ENCODE data around the gene HNF1B.

The HNF1B gene

DNA sequence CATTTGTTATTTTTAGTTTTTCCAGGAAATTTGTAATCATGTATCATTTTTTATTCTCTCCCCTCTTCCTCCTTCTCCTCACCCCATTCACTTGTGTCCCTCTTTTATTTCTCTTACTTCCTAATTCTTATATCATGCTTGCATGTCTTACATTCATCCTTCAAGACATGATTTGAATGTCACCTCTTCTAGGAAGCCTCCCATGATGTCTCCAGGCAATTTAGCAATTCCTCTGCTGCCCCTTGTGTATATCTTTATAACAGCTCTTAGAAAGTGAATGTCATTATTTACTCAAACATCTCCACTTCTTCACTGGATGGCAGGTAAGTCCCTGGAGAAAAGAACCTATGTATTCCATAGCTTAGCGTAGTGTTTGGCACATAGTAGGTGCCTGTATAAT lies 7.8 kb downstream of the HNF1B start:
- TF ChIP-seq, protein P1, sequence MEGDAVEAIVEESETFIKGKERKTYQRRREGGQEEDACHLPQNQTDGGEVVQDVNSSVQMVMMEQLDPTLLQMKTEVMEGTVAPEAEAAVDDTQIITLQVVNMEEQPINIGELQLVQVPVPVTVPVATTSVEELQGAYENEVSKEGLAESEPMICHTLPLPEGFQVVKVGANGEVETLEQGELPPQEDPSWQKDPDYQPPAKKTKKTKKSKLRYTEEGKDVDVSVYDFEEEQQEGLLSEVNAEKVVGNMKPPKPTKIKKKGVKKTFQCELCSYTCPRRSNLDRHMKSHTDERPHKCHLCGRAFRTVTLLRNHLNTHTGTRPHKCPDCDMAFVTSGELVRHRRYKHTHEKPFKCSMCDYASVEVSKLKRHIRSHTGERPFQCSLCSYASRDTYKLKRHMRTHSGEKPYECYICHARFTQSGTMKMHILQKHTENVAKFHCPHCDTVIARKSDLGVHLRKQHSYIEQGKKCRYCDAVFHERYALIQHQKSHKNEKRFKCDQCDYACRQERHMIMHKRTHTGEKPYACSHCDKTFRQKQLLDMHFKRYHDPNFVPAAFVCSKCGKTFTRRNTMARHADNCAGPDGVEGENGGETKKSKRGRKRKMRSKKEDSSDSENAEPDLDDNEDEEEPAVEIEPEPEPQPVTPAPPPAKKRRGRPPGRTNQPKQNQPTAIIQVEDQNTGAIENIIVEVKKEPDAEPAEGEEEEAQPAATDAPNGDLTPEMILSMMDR (IDR thresholded peaks at IDR 0.05; ENCODE audit: low read depth, low read length): no peak
- no peak for DNase-seq
- Histone ChIP-seq H3K27ac (no peak overlapping the region), H3K4me3 (ENCODE audit: low read depth, low read length) (no peak overlapping the region), H3K36me3 (no peaks in the 10 kb centered on the region), H3K27me3 (ENCODE audit: insufficient read depth, low read depth, severe bottlenecking) (no peaks in the 10 kb centered on the region), H3K9me3 (ENCODE audit: severe bottlenecking) (no peaks in the 10 kb centered on the region)

DNA sequence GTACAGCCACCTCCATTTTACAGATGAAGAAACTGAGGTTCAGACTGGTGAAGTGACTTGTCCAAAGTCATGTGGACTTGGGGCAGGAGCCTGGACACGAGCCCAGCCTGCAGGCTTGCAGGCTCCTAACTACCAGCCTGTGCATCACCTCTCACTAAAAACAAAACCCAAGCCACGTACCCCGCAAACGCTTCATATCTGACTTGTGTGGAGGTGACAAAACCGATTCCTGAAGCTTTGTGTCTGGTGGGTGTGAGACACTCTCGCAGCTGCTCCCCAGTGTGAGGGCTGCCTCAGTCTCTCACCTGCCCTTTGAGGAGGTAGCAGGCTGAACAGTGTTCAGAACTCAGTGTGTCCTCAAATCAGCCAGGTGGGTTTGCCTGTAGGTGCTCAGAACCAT lies 8.4 kb downstream of the HNF1B start:
- H3K9me3 ChIP-seq (ENCODE audit: severe bottlenecking): no peaks in the 10 kb centered on the region
- no peak overlapping the region for H3K27ac ChIP-seq
- DNase-seq: no peak
- no peaks in the 10 kb centered on the region for H3K27me3 ChIP-seq (ENCODE audit: insufficient read depth, low read depth, severe bottlenecking)
- H3K36me3 ChIP-seq: no peaks in the 10 kb centered on the region
- no peak overlapping the region for H3K4me3 ChIP-seq (ENCODE audit: low read depth, low read length)
- TF ChIP-seq, protein P1 (IDR thresholded peaks at IDR 0.05; ENCODE audit: low read depth, low read length): no peak

DNA sequence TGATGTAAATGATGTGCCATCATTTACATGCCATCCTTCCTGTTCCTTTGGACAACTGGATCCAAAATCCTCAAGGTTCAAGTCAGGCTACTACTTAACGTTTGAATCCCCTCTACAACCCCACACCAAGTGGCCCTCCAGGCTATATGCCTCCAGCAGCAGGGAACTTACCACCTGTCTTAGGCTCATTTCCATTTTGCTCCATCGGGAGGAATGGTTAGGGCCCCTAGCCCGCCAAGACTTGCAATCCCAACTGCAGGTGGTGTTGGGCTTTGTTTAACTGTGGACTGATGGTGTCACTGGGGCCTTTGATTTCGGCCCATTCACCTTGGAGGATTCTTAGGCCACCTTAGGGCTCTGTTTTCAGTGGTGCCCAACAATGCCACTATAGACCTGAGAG lies 9.7 kb downstream of the HNF1B start:
- no peaks in the 10 kb centered on the region for H3K27me3 ChIP-seq (ENCODE audit: insufficient read depth, low read depth, severe bottlenecking)
- H3K9me3 ChIP-seq (ENCODE audit: severe bottlenecking): no peaks in the 10 kb centered on the region
- TF ChIP-seq, protein P1 (IDR thresholded peaks at IDR 0.05; ENCODE audit: low read depth, low read length): no peak
- H3K4me3 ChIP-seq (ENCODE audit: low read depth, low read length): no peak overlapping the region
- no peaks in the 10 kb centered on the region for H3K36me3 ChIP-seq
- no peak for DNase-seq
- H3K27ac ChIP-seq: no peak overlapping the region

DNA sequence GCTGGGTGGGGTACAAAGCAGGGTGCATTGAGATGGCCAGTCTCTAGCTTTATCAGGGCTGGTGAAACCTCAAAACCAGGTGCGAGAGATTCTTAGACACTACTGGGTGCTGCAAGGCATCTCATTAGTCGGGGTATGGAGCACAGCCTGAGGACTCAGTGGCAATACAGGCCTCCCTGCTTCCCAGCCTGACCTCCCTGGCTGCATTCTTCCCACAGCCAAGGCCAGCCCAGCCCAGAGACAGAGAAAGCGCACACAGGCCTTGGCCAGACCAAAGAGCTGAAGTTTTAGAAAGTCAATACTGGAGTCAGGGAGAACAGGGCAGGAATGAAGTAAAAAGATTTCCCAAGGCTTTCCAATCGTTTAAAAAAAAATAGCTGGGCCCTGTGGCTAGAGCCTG lies 12.5 kb downstream of the HNF1B start:
- DNase-seq: no peak
- H3K27me3 ChIP-seq (ENCODE audit: insufficient read depth, low read depth, severe bottlenecking): no peaks in the 10 kb centered on the region

DNA sequence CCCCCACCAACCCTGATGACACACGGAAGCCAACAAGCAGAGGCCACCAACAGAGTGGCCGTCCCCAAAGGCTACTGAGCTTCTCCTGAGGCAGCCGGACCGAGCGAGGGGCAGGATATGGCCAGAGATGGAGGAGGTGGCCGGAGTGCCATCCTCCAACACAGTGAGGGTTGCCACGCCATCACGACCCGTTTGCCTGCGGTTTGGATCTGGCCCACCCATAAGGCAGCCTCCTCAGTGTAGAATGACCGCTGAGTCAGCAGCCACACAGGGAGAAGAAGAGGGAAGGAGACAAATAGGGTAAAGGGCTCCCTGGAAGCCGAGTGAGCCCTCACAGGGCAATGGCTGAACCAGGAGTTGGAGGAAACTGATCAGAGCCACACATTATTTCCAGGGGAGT lies 13.8 kb downstream of the HNF1B start:
- Histone ChIP-seq H3K27me3 (ENCODE audit: insufficient read depth, low read depth, severe bottlenecking) (no peaks in the 10 kb centered on the region), H3K9me3 (ENCODE audit: severe bottlenecking) (no peaks in the 10 kb centered on the region), H3K27ac (no peak overlapping the region), H3K4me3 (ENCODE audit: low read depth, low read length) (no peak overlapping the region), H3K36me3 (no peaks in the 10 kb centered on the region)
- TF ChIP-seq, protein P1 (IDR thresholded peaks at IDR 0.05; ENCODE audit: low read depth, low read length): no peak
- DNase-seq: no peak

More for the DNA sequence above, 12.5 kb downstream of the HNF1B start:
- Histone ChIP-seq H3K4me3 (ENCODE audit: low read depth, low read length) (no peak overlapping the region), H3K27ac (no peak overlapping the region), H3K9me3 (ENCODE audit: severe bottlenecking) (no peaks in the 10 kb centered on the region), H3K36me3 (no peaks in the 10 kb centered on the region)
- TF ChIP-seq, protein P1 (IDR thresholded peaks at IDR 0.05; ENCODE audit: low read depth, low read length): no peak

DNA sequence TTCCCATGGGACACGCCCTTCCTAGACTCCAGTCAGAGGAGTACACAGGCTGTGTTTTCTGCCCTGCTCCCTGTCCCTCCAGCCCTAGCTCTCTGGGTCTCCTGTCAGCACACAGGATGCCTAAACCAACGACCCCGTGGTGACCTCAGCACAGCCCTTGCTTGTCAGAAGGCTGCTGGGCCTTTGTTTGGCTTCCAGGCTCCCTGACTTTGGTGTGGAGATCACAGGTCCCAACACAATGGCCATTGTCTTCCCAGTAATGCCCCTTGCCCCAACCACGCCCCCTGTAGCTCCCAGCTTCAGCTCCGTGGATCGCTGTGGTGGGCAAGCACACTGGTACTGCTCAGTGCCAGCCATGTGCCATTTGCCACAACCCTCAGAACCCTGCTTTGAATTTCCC lies 15.0 kb downstream of the HNF1B start:
- TF ChIP-seq, protein P1 (IDR thresholded peaks at IDR 0.05; ENCODE audit: low read depth, low read length): no peak
- no peaks in the 10 kb centered on the region for H3K36me3 ChIP-seq
- DNase-seq: no peak
- H3K4me3 ChIP-seq (ENCODE audit: low read depth, low read length): no peak overlapping the region
- no peaks in the 10 kb centered on the region for H3K27me3 ChIP-seq (ENCODE audit: insufficient read depth, low read depth, severe bottlenecking)
- no peaks in the 10 kb centered on the region for H3K9me3 ChIP-seq (ENCODE audit: severe bottlenecking)
- no peak overlapping the region for H3K27ac ChIP-seq
